ENCODE results near the gene PITX1. TPM values are rescaled to one million over a fixed set of nuclear protein-coding genes. Genes with fewer than 3 reads are reported as not detected.

The PITX1 gene
- total and polyA plus RNA-seq, 2 donors (not counting 3 experiments of a cell fraction or from before 2014, with no cell fraction given): 0.48 to 6.0 TPM

DNA sequence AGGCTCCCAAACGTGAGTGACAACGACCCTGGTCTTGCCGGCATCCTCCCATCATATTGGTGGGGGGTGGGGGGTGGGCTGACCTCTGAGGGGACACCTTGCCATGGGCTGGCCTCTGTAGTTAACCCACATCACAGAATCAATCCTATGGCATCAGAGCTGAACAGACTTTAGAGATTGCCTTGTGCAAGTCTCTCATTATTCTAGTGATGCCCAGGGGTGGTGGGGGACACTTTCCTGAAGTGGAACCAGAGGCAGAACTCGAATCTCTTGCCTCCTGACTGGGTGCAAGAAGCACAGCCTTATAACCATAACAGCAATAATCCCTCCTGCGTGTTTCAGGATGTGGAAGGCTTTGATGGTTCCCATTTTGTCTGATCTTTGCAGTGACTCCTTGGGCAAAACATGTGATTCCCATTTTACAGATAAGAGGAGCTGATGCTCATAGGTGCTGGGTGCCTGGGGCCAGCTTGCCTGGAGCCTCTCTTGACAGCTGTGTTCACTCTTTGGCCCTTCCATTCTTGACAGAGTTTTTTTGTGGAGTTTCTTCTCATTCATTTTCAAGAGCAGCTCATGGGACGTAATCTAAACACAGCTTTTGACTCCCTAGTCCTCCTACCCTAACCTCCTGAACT is 18.6 kb upstream of the PITX1 start:
- Histone ChIP-seq H3K4me2 (ENCODE audit: insufficient read depth, low read length) (no peak overlapping the region), H3K27ac (ENCODE audit: insufficient read depth, low read depth, low read length) (no peak overlapping the region), H3K27me3 (ENCODE audit: control insufficient read depth in 2 of 2, insufficient read depth in 2 of 2, low read length in 2 of 2) (peaks cover 64 to 65% of the 10 kb centered on the region in 2 experiments), H3K4me3 (replicated peaks in 1 of 3; ENCODE audit: insufficient read depth in 1 of 3, low read depth in 1 of 3, low read length in 3 of 3) (no peak overlapping the region), H3K79me2 (ENCODE audit: control insufficient read depth, insufficient read depth, low read length) (no peaks in the 10 kb centered on the region), H3K9me1 (replicated peaks; ENCODE audit: control insufficient read depth, extremely low read depth, insufficient read depth, low read length) (no peaks in the 10 kb centered on the region), H4K20me1 (replicated peaks; ENCODE audit: control insufficient read depth, extremely low read depth, insufficient read depth, low read length) (no peaks in the 10 kb centered on the region), H3K9ac (replicated peaks; ENCODE audit: extremely low read depth, insufficient read depth, low read length) (no peak overlapping the region), H2AFZ (ENCODE audit: low read depth, low read length) (no peak overlapping the region), H3K4me1 (ENCODE audit: control insufficient read depth, extremely low read depth, insufficient read depth, low read length) (no peaks in the 10 kb centered on the region), H3K9me3 (replicated peaks; ENCODE audit: control insufficient read depth, insufficient read depth, low read length) (no peaks in the 10 kb centered on the region), H3K36me3 (ENCODE audit: control insufficient read depth in 2 of 2, extremely low read depth in 1 of 2, insufficient read depth in 2 of 2, low read length in 2 of 2) (no peaks in the 10 kb centered on the region)
- dilution Hi-C loops (cut with MboI; ENCODE audit: extremely low pct_ligation_motif_present, low sequenced_read_pairs): no loop called here
- intact Hi-C loops (cut with micrococcal nuclease): no loop called here
- BruUV-seq (replicated peaks): no TSS peak
- DNase-seq (ENCODE audit: low read depth, low spot score) (no peak), FAIRE-seq (no peak)
- ChIA-PET POLR2A (no interaction called here), CTCF (interaction anchor here (0.6 to 1.3 kb wide), 4 partner anchors 10 to 276 kb away, joined by 3 to 4 read pairs (median 4); no protein-coding TSS in a partner anchor)
- TF ChIP-seq CTCF (IDR thresholded peaks at IDR 0.05; ENCODE audit: extremely low read depth in 1 of 2, insufficient read depth in 1 of 2, low read depth in 1 of 2, low read length in 2 of 2) (no peak), POLR2A (IDR thresholded peaks at IDR 0.05; ENCODE audit: low read depth, low read length) (no peak), FOS (IDR thresholded peaks at IDR 0.05; ENCODE audit: borderline replicate concordance, insufficient read depth, low read length) (no peak), GATA2 (IDR thresholded peaks at IDR 0.05; ENCODE audit: insufficient read depth, insufficient read length, low read depth, low read length) (no peak), POLR2AphosphoS5 (IDR thresholded peaks at IDR 0.05; ENCODE audit: insufficient read depth, low read depth, low read length) (no peak), JUN (IDR thresholded peaks at IDR 0.05; ENCODE audit: borderline replicate concordance, insufficient read depth, insufficient read length, low read depth) (no peak), MYC (IDR thresholded peaks at IDR 0.05; ENCODE audit: low read depth, low read length) (no peak), EZH2 (IDR thresholded peaks at IDR 0.05; ENCODE audit: borderline replicate concordance, low read depth, low read length, severe bottlenecking) (no peak)
- TF ChIP-seq, protein P1, sequence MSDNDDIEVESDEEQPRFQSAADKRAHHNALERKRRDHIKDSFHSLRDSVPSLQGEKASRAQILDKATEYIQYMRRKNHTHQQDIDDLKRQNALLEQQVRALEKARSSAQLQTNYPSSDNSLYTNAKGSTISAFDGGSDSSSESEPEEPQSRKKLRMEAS (IDR thresholded peaks at IDR 0.05; ENCODE audit: insufficient read depth, insufficient read length): no peak
